DOHH2 (cell line): Measurements from ENCODE around the gene DCST2.

ENCODE experiments used
- EZH2phosphoT487 ChIP-seq: fragments of 200-600 bp; sonication (generic); IDR thresholded peaks from 2 replicates; pipeline ENCODE4 v1.6.1; 2017; ENCODE audit warnings: borderline replicate concordance, mild to moderate bottlenecking, antibody characterized with exemption, low read length, moderate library complexity, mixed read lengths
- TF ChIP-seq, protein P1 (sequence below): fragments of 200-600 bp; sonication (generic); IDR thresholded peaks from one replicate; pipeline ENCODE4 v1.5.1; 2014; ENCODE audit warnings: antibody characterized with exemption, mild to moderate bottlenecking, low read depth, low read length; ENCODE audit not compliant: poor library complexity, severe bottlenecking

DNA sequence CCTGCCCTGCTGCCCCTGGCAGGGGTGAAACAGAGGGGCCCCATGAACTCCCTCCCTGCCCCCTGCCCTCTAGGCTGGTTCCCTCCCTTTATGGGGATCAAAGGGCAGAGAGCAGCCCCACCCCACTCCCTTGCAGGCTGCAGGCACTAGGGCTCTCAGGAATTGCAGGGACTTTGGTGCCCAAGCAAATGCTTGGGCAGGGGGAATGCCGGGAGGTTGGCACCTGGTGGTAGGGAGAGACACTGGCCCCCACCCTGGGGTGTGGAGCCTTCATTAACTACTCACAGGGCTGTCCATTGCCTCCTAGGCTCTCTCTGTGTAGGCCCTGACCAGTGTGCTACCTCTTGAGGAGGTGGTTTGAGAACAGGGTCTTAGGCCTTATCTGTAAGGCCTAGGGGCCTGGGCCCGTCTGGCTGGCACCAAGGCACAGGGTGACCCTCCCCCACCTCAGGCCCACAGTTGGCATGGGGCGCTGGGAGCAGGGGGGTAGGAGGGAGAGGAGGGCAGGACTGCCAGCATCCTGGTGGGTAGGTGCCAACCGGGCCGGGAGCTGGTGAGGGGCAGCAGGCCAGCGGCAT is 26.2 kb downstream of the DCST2 start:
- TF ChIP-seq, protein P1, sequence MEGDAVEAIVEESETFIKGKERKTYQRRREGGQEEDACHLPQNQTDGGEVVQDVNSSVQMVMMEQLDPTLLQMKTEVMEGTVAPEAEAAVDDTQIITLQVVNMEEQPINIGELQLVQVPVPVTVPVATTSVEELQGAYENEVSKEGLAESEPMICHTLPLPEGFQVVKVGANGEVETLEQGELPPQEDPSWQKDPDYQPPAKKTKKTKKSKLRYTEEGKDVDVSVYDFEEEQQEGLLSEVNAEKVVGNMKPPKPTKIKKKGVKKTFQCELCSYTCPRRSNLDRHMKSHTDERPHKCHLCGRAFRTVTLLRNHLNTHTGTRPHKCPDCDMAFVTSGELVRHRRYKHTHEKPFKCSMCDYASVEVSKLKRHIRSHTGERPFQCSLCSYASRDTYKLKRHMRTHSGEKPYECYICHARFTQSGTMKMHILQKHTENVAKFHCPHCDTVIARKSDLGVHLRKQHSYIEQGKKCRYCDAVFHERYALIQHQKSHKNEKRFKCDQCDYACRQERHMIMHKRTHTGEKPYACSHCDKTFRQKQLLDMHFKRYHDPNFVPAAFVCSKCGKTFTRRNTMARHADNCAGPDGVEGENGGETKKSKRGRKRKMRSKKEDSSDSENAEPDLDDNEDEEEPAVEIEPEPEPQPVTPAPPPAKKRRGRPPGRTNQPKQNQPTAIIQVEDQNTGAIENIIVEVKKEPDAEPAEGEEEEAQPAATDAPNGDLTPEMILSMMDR, result no peak
- no peak for TF ChIP-seq EZH2phosphoT487
